22Rv1 (cell line): ENCODE results near the gene NUP93.

Experiments
- ZFX ChIP-seq: fragments of 450-650 bp; IDR thresholded peaks from 2 replicates; pipeline ENCODE4 v1.6.1; 2017; ENCODE audit warnings: antibody characterized with exemption, borderline replicate concordance
- TF ChIP-seq, protein P1 (sequence below): fragments of 450-650 bp; IDR thresholded peaks from 2 replicates; pipeline ENCODE4 v1.5.1; 2017; ENCODE audit warnings: mild to moderate bottlenecking

DNA sequence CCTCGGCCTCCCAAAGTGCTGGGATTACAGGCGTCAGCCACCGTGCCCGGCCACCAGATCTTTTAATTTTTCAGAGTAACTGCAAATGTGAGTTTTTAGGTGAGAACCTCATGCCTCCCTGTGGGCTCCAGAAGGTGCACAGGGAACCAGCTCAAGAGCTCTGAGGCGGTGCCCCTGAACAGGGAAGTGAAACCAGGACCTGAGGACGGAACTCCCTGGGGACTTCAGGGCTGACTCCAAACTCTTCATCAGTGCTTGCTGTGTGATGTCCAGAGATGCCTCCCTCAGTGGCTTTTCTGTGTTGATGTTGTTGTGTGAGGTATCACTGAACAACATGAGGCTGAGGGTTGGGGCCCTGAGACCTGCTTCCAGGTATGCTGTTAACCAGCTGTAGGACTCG lies 158.9 kb downstream of the NUP93 start:
- TF ChIP-seq, protein P1, sequence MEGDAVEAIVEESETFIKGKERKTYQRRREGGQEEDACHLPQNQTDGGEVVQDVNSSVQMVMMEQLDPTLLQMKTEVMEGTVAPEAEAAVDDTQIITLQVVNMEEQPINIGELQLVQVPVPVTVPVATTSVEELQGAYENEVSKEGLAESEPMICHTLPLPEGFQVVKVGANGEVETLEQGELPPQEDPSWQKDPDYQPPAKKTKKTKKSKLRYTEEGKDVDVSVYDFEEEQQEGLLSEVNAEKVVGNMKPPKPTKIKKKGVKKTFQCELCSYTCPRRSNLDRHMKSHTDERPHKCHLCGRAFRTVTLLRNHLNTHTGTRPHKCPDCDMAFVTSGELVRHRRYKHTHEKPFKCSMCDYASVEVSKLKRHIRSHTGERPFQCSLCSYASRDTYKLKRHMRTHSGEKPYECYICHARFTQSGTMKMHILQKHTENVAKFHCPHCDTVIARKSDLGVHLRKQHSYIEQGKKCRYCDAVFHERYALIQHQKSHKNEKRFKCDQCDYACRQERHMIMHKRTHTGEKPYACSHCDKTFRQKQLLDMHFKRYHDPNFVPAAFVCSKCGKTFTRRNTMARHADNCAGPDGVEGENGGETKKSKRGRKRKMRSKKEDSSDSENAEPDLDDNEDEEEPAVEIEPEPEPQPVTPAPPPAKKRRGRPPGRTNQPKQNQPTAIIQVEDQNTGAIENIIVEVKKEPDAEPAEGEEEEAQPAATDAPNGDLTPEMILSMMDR: no peak
- TF ChIP-seq ZFX: no peak
